HL-60 (cell line): Measurements from ENCODE around the gene IL1R1.

ENCODE experiments used
- DNase-seq, 2 experiments: peaks; one replicate each; pipeline ENCODE4 v3.0.0-alpha.2; 2010 to 2020; ENCODE audit warnings: low read depth in 1 of 2, low spot score in 1 of 2
- H3K27ac ChIP-seq: fragments of 250-450 bp; sonication (Bioruptor Pico); replicated peaks from 2 replicates; pipeline ENCODE4 v1.5.1; 2020; ENCODE audit warnings: mild to moderate bottlenecking, moderate library complexity
- H3K27me3 ChIP-seq: fragments of 250-450 bp; sonication (Bioruptor Pico); 2 replicates; pipeline ENCODE4 v1.5.1; 2021; ENCODE audit warnings: mild to moderate bottlenecking, moderate library complexity; ENCODE audit not compliant: insufficient read depth, poor library complexity, severe bottlenecking
- H3K4me3 ChIP-seq: replicated peaks from 2 replicates; pipeline ENCODE4 v1.5.1; 2011; ENCODE audit warnings: mild to moderate bottlenecking, control low read depth, low read length; ENCODE audit not compliant: insufficient read depth
- GABPA ChIP-seq: IDR thresholded peaks from 2 replicates; pipeline ENCODE4 v1.6.1; 2012; ENCODE audit warnings: low read depth
- POLR2AphosphoS5 ChIP-seq: IDR thresholded peaks from 2 replicates; pipeline ENCODE4 v1.6.1; 2012; ENCODE audit warnings: low read depth
- SPI1 ChIP-seq: IDR thresholded peaks from 2 replicates; pipeline ENCODE4 v1.6.1; 2012; ENCODE audit warnings: low read depth, mild to moderate bottlenecking, borderline replicate concordance
- TF ChIP-seq, protein P1 (sequence below): IDR thresholded peaks from one replicate; pipeline ENCODE4 v1.5.1; 2011; ENCODE audit warnings: low read length, control low read depth, inconsistent platforms; ENCODE audit not compliant: insufficient read depth
- TF ChIP-seq, protein P2 (sequence below): IDR thresholded peaks from 2 replicates; pipeline ENCODE4 v1.6.1; 2012; ENCODE audit warnings: low read depth; ENCODE audit not compliant: insufficient replicate concordance

Gene IL1R1

DNA sequence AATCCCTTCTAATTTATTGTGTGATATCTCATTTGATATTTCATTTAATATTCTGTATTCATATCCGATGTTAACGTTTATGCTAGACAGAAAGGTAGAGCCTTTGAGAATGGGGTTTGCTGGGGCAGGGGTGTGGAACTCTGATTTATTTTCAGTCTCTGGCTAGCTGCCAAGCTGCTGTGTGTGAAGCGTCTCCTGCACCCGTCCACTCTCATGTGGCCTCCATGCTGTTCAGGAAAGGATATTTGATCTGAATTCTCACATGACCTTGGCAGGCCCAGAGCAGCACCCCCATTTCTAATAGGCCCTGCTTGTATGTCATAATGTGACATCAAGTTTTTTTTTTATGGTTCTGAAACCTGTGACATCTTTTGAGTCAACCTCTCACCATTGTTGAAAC lies 1.6 kb downstream of the IL1R1 start:
- DNase-seq: no peak
- TF ChIP-seq GABPA (no peak), SPI1 (no peak), POLR2AphosphoS5 (no peak)
- no peak overlapping the region for H3K4me3 ChIP-seq
- H3K27ac ChIP-seq: no peak overlapping the region
- H3K27me3 ChIP-seq: no peaks in the 10 kb centered on the region

DNA sequence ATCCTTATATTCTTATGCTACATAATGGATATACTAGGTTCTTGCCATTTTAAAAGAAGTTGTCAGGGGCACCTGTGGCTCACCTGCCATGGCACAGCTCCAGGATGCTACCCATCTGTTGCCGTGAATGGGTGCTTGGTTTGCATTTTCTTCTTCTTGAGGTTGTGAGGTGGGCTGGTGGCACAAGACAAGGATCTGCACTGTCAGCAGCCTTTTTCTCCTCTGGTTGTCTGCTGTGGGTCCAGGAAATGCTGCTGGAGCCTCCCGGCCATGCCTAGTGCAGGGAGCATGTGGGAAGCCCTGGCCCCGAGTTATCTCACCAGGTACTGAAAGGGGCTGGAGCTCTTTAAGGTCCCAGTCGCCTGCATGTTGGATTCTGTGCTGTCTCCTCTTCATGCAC lies 2.6 kb downstream of the IL1R1 start:
- TF ChIP-seq, protein P1, sequence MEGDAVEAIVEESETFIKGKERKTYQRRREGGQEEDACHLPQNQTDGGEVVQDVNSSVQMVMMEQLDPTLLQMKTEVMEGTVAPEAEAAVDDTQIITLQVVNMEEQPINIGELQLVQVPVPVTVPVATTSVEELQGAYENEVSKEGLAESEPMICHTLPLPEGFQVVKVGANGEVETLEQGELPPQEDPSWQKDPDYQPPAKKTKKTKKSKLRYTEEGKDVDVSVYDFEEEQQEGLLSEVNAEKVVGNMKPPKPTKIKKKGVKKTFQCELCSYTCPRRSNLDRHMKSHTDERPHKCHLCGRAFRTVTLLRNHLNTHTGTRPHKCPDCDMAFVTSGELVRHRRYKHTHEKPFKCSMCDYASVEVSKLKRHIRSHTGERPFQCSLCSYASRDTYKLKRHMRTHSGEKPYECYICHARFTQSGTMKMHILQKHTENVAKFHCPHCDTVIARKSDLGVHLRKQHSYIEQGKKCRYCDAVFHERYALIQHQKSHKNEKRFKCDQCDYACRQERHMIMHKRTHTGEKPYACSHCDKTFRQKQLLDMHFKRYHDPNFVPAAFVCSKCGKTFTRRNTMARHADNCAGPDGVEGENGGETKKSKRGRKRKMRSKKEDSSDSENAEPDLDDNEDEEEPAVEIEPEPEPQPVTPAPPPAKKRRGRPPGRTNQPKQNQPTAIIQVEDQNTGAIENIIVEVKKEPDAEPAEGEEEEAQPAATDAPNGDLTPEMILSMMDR: no peak
- TF ChIP-seq POLR2AphosphoS5 (no peak), GABPA (no peak), SPI1 (no peak)
- TF ChIP-seq, protein P2, sequence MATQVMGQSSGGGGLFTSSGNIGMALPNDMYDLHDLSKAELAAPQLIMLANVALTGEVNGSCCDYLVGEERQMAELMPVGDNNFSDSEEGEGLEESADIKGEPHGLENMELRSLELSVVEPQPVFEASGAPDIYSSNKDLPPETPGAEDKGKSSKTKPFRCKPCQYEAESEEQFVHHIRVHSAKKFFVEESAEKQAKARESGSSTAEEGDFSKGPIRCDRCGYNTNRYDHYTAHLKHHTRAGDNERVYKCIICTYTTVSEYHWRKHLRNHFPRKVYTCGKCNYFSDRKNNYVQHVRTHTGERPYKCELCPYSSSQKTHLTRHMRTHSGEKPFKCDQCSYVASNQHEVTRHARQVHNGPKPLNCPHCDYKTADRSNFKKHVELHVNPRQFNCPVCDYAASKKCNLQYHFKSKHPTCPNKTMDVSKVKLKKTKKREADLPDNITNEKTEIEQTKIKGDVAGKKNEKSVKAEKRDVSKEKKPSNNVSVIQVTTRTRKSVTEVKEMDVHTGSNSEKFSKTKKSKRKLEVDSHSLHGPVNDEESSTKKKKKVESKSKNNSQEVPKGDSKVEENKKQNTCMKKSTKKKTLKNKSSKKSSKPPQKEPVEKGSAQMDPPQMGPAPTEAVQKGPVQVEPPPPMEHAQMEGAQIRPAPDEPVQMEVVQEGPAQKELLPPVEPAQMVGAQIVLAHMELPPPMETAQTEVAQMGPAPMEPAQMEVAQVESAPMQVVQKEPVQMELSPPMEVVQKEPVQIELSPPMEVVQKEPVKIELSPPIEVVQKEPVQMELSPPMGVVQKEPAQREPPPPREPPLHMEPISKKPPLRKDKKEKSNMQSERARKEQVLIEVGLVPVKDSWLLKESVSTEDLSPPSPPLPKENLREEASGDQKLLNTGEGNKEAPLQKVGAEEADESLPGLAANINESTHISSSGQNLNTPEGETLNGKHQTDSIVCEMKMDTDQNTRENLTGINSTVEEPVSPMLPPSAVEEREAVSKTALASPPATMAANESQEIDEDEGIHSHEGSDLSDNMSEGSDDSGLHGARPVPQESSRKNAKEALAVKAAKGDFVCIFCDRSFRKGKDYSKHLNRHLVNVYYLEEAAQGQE: no peak

DNA sequence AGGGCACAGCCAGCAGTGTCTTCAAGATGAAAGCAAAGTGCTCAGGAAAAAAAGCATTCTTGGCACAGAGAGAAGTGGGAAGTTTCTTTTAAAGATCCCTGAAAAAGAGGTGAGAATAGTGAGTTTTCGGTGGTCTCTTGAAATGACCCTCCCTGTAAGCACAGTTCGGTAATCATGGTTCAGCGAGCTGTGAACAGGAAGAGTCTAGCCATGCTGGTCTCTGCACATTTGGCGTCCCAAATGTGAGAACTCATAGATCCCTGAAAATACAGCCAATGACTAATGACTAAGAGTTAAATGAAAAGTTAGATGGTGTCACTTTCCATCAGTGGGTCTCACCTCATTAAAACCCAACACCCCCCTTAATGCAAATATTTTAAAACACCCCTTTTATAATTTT lies 3.4 kb downstream of the IL1R1 start:
- Histone ChIP-seq H3K27me3 (no peaks in the 10 kb centered on the region), H3K27ac (no peak overlapping the region), H3K4me3 (no peak overlapping the region)
- no peak for TF ChIP-seq POLR2AphosphoS5
- TF ChIP-seq, protein P2: no peak
- TF ChIP-seq GABPA: no peak
- DNase-seq: no peak

More for the DNA sequence above, 2.6 kb downstream of the IL1R1 start:
- Histone ChIP-seq H3K27me3 (no peaks in the 10 kb centered on the region), H3K27ac (no peak overlapping the region), H3K4me3 (no peak overlapping the region)
- no peak for DNase-seq

DNA sequence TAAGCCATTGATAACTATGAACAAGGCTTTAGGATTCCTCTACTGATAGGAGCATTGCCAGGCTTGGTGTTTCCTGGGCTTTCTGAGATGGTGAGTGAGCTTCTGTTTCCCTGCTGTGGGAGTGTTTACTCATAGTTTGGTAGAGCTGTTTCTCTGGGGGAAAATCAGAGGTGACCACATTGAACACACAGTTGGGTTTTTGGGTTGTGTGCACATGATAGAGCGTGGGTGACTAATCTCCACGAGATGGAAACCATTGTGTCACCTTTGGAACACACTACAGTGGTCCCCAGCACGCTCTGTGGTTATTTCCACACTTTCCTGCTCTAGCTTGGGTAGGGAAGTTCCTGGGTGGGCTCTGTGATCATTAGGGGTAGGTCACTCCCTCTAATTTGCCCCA lies 5.4 kb downstream of the IL1R1 start:
- DNase-seq: peak; percentile 22 to 33
- Histone ChIP-seq H3K27me3 (no peaks in the 10 kb centered on the region), H3K4me3 (no peak overlapping the region), H3K27ac (no peak overlapping the region)
- TF ChIP-seq, protein P1: no peak
- TF ChIP-seq POLR2AphosphoS5: no peak
- TF ChIP-seq, protein P2: no peak
- TF ChIP-seq GABPA: no peak
- no peak for TF ChIP-seq SPI1
